Measurements from ENCODE around the gene NPAS3.

The NPAS3 gene

DNA sequence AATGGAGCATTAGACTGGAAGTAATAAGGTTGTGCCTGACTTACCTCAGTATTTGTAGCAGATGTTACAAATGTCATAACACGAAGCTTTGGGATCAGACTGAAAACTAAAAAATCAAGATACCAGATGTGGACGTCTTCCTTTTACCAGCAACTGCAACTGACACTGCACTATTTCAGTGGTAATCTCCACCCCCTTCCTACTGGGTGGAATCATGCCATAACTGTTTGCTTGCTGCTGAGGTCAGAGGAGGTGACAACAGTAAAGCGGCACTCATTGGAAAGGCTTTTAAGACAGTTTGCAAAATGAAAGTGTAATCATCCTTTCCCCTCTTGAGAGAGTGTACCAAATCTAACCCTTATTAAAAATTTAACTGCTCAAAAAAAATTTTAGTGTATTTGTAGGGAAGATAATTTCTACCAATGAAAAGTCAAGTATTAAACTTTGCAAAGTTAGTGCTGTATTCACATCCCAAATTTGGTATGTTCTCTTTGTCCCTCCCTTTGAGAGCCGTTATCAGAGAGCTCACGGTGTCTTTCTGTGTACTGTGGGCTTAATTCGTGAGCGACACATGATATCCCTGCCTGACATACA is 420.7 kb downstream of the NPAS3 start:
- peaks cover 22% of the 10 kb centered on the region for H3K4me1 ChIP-seq (ENCODE audit: control insufficient read depth, insufficient read depth, low read length)
- 94% methylated on average over 6 to 7 of the region's 7 CpGs for WGBS, 2 experiments
- no peak overlapping the region for H3K4me3 ChIP-seq (ENCODE audit: insufficient read depth, low read depth, low read length)
- no peak overlapping the region for H3K27ac ChIP-seq (ENCODE audit: insufficient read depth, low read depth, low read length, poor library complexity, severe bottlenecking)
- no peaks in the 10 kb centered on the region for H3K9me3 ChIP-seq (ENCODE audit: control insufficient read depth, low read length)
- no peaks in the 10 kb centered on the region for H3K36me3 ChIP-seq (ENCODE audit: control insufficient read depth, insufficient read depth, low read length)
- H3K27me3 ChIP-seq (ENCODE audit: control insufficient read depth, insufficient read depth, low read length, poor library complexity, severe bottlenecking), result no peaks in the 10 kb centered on the region

DNA sequence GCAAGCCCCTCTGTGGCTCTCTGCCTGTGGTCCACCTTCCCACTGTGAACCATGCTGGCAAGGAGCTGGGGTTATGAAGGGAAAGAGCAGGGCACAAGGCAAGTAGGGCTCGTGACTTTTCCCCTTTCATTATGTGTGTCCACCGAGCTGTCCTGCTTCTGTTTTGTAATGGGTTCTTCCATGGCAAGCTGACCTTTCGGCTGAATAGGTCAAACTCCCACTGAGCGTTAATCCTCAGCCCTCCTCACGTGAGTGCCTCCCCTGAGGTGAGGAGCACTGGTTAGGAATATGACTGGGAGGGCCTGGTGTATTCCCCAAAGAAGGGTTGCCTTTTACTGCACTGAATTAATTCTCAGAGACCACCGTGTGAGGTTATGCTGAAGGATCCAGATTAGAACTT is 424.3 kb downstream of the NPAS3 start:
- 4 to 5% methylated on average over 6 of the region's 6 CpGs for WGBS, 2 experiments
- H3K4me1 ChIP-seq (ENCODE audit: control insufficient read depth, insufficient read depth, low read length), result peaks cover 30% of the 10 kb centered on the region

DNA sequence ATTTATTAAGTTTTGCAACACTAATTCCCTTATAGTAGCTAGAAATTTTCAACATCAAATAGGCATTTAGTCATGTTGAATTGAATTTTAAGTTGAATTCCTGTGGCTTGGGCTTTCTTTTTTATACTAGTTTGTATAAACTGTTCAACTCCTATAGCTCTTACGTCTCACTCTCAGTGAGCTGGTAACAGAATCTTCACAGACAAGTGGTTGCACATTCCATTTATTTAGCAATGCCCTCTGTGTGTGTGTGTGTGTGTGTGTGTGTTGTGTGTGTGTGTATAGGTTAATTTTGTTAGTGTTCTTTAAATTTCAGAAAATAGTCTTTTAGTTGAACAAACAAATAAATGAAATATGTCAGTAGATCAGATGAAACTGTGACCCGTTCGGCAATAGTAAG is 425.0 kb downstream of the NPAS3 start:
- Histone ChIP-seq H3K36me3 (ENCODE audit: control insufficient read depth, insufficient read depth, low read length) (no peaks in the 10 kb centered on the region), H3K4me1 (ENCODE audit: control insufficient read depth, insufficient read depth, low read length) (peaks cover 30% of the 10 kb centered on the region), H3K4me3 (ENCODE audit: insufficient read depth, low read depth, low read length) (no peak overlapping the region), H3K9me3 (ENCODE audit: control insufficient read depth, low read length) (no peaks in the 10 kb centered on the region), H3K27ac (ENCODE audit: insufficient read depth, low read depth, low read length, poor library complexity, severe bottlenecking) (no peak overlapping the region), H3K27me3 (ENCODE audit: control insufficient read depth, insufficient read depth, low read length, poor library complexity, severe bottlenecking) (no peaks in the 10 kb centered on the region)
- WGBS, 2 experiments, result 82 to 91% methylated on average over 2 to 3 of the region's 3 CpGs

More for the DNA sequence above, 424.3 kb downstream of the NPAS3 start:
- peak overlapping the region; percentile 57 for H3K27ac ChIP-seq (ENCODE audit: insufficient read depth, low read depth, low read length, poor library complexity, severe bottlenecking)
- H3K27me3 ChIP-seq (ENCODE audit: control insufficient read depth, insufficient read depth, low read length, poor library complexity, severe bottlenecking), result no peaks in the 10 kb centered on the region
- no peak overlapping the region for H3K4me3 ChIP-seq (ENCODE audit: insufficient read depth, low read depth, low read length)
- H3K9me3 ChIP-seq (ENCODE audit: control insufficient read depth, low read length), result no peaks in the 10 kb centered on the region
- no peaks in the 10 kb centered on the region for H3K36me3 ChIP-seq (ENCODE audit: control insufficient read depth, insufficient read depth, low read length)

DNA sequence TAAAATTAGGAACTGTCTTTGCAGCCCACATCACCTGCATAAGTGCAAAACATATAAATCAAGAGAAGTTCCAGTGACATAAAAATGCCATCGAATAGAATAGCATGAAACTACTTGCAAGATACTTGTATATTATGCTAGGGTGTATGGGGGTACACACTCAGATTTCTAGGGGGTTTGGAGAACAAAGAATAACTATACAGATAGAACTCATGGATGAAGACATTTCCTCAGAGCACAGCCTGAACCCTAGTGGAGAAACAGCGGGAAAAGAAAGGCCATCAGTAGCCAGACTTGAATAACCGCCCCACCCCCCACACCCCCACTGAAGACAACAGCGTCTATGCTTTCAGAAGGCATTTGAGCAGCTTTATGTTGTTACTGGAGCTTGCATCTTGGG is 425.8 kb downstream of the NPAS3 start:
- no peaks in the 10 kb centered on the region for H3K9me3 ChIP-seq (ENCODE audit: control insufficient read depth, low read length)
- peaks cover 30% of the 10 kb centered on the region for H3K4me1 ChIP-seq (ENCODE audit: control insufficient read depth, insufficient read depth, low read length)
- no peak overlapping the region for H3K27ac ChIP-seq (ENCODE audit: insufficient read depth, low read depth, low read length, poor library complexity, severe bottlenecking)
- no peaks in the 10 kb centered on the region for H3K27me3 ChIP-seq (ENCODE audit: control insufficient read depth, insufficient read depth, low read length, poor library complexity, severe bottlenecking)
- no peak overlapping the region for H3K4me3 ChIP-seq (ENCODE audit: insufficient read depth, low read depth, low read length)
- H3K36me3 ChIP-seq (ENCODE audit: control insufficient read depth, insufficient read depth, low read length), result no peaks in the 10 kb centered on the region
- 0 to 29% methylated on average over 2 to 4 of the region's 4 CpGs for WGBS, 2 experiments

DNA sequence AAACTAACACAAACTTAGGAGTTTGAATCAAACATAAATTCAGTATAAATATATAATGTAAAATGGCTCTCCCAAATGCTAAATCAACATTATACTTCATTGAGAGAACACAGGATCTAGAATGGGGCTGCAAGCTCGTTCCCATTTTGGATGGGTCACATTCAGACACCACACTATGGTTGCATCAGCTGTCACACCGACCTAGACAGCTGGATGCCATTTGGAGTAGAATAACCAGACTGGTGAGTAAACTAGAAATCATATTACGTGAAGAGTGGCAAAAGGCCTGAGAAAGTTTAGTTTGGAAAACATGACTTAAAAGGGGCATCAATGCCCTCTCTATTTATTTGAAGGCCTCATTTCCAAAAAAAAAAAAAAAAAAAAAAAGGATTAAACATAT is 430.4 kb downstream of the NPAS3 start:
- Histone ChIP-seq H3K4me3 (ENCODE audit: insufficient read depth, low read depth, low read length) (no peak overlapping the region), H3K4me1 (ENCODE audit: control insufficient read depth, insufficient read depth, low read length) (peaks cover 10% of the 10 kb centered on the region), H3K9me3 (ENCODE audit: control insufficient read depth, low read length) (no peaks in the 10 kb centered on the region), H3K27me3 (ENCODE audit: control insufficient read depth, insufficient read depth, low read length, poor library complexity, severe bottlenecking) (no peaks in the 10 kb centered on the region), H3K36me3 (ENCODE audit: control insufficient read depth, insufficient read depth, low read length) (no peaks in the 10 kb centered on the region), H3K27ac (ENCODE audit: insufficient read depth, low read depth, low read length, poor library complexity, severe bottlenecking) (no peak overlapping the region)
- WGBS, 2 experiments, result 90 to 95% methylated on average over 3 of the region's 3 CpGs

DNA sequence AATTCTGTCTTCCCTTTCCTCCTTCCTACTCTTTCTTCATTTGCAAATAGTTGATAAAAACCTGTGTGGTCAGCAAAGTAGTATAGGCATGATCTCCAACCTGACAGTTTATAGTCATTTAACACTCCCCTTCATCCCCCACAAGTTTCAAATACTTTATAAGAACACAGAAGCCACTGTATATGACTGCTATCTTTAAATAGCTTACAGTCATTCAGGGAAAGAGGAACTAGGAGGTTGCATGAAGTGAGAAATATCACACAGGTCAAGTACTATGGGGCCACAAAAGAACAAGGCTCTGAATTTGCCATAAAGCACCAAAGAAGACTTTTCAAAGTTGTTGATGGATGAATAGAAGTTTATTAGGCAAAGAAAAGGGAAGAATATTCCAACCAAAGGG is 431.3 kb downstream of the NPAS3 start:
- Histone ChIP-seq H3K27me3 (ENCODE audit: control insufficient read depth, insufficient read depth, low read length, poor library complexity, severe bottlenecking) (no peaks in the 10 kb centered on the region), H3K27ac (ENCODE audit: insufficient read depth, low read depth, low read length, poor library complexity, severe bottlenecking) (no peak overlapping the region), H3K9me3 (ENCODE audit: control insufficient read depth, low read length) (no peaks in the 10 kb centered on the region), H3K36me3 (ENCODE audit: control insufficient read depth, insufficient read depth, low read length) (no peaks in the 10 kb centered on the region), H3K4me3 (ENCODE audit: insufficient read depth, low read depth, low read length) (no peak overlapping the region), H3K4me1 (ENCODE audit: control insufficient read depth, insufficient read depth, low read length) (peaks cover 2% of the 10 kb centered on the region)

DNA sequence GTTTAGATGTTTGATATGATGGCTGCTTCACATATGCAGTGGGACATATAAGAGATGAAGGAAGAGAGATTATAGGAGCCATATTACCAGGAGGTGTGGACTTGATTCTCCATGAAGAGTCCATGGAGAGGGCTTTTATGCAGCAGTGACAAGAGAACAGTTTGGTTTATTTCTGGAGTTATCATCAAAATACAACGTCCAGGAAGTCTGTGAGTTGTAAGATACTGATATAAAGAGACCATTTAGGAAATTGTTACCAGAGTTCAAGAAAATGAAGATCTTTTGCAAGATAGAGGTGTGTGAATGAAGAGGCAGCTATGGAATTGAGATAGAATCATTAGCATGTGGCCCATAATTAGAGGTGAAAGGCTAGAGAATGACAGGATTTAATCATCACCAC is 431.7 kb downstream of the NPAS3 start:
- Histone ChIP-seq H3K4me3 (ENCODE audit: insufficient read depth, low read depth, low read length) (no peak overlapping the region), H3K27ac (ENCODE audit: insufficient read depth, low read depth, low read length, poor library complexity, severe bottlenecking) (no peak overlapping the region), H3K36me3 (ENCODE audit: control insufficient read depth, insufficient read depth, low read length) (no peaks in the 10 kb centered on the region), H3K9me3 (ENCODE audit: control insufficient read depth, low read length) (no peaks in the 10 kb centered on the region), H3K4me1 (ENCODE audit: control insufficient read depth, insufficient read depth, low read length) (no peaks in the 10 kb centered on the region), H3K27me3 (ENCODE audit: control insufficient read depth, insufficient read depth, low read length, poor library complexity, severe bottlenecking) (no peaks in the 10 kb centered on the region)
- WGBS, 2 experiments, result 85 to 93% methylated on average over 1 of the region's 1 CpG

DNA sequence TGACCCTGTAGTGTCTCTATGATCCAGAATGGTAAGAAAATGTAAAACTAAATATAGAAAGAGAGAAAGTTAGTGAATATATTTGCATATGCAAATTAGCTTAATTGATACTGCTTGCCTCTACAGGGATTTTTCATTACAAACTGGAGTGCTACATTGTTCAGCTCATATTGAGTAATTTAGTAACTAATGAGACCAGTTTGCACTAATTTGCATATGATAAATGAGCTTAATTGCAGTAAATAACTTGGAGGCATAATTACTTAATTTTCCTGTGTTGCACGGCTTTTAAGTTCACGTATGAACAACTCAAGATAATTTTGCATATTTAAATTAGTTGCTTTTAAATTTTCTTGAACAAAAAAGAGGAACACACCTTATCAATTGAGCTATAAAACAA is 436.5 kb downstream of the NPAS3 start:
- no peaks in the 10 kb centered on the region for H3K4me1 ChIP-seq (ENCODE audit: control insufficient read depth, insufficient read depth, low read length)
- H3K4me3 ChIP-seq (ENCODE audit: insufficient read depth, low read depth, low read length), result no peak overlapping the region
- no peaks in the 10 kb centered on the region for H3K27me3 ChIP-seq (ENCODE audit: control insufficient read depth, insufficient read depth, low read length, poor library complexity, severe bottlenecking)
- no peaks in the 10 kb centered on the region for H3K36me3 ChIP-seq (ENCODE audit: control insufficient read depth, insufficient read depth, low read length)
- WGBS, 2 experiments, result 100% methylated on average over 2 of the region's 2 CpGs; no CpG with 5 or more reads in 1 of the 2 experiments
- H3K9me3 ChIP-seq (ENCODE audit: control insufficient read depth, low read length), result no peaks in the 10 kb centered on the region
- H3K27ac ChIP-seq (ENCODE audit: insufficient read depth, low read depth, low read length, poor library complexity, severe bottlenecking), result no peak overlapping the region

DNA sequence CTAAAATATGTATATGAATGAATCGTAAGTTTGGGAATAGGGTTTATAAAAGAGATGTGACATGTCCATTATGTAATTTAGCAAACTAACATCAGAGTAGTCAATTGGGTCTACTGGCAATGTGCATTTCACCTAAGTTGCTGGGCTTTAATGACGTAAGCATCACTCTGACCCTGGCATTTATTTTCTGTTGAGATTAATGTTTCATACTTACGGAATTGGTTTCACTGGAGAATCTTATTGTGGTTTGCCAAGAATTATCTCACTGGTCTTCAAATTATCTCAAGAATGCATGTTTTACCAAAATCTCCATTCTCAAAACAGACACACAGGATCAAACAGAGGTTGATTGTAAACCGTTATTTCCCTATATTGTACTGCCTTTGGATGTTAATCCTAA is 437.1 kb downstream of the NPAS3 start:
- WGBS, 2 experiments, result 91 to 96% methylated on average over 3 to 4 of the region's 4 CpGs
- H3K27me3 ChIP-seq (ENCODE audit: control insufficient read depth, insufficient read depth, low read length, poor library complexity, severe bottlenecking), result no peaks in the 10 kb centered on the region
- no peaks in the 10 kb centered on the region for H3K9me3 ChIP-seq (ENCODE audit: control insufficient read depth, low read length)
- no peak overlapping the region for H3K4me3 ChIP-seq (ENCODE audit: insufficient read depth, low read depth, low read length)
- no peaks in the 10 kb centered on the region for H3K4me1 ChIP-seq (ENCODE audit: control insufficient read depth, insufficient read depth, low read length)
- no peak overlapping the region for H3K27ac ChIP-seq (ENCODE audit: insufficient read depth, low read depth, low read length, poor library complexity, severe bottlenecking)
- no peaks in the 10 kb centered on the region for H3K36me3 ChIP-seq (ENCODE audit: control insufficient read depth, insufficient read depth, low read length)

DNA sequence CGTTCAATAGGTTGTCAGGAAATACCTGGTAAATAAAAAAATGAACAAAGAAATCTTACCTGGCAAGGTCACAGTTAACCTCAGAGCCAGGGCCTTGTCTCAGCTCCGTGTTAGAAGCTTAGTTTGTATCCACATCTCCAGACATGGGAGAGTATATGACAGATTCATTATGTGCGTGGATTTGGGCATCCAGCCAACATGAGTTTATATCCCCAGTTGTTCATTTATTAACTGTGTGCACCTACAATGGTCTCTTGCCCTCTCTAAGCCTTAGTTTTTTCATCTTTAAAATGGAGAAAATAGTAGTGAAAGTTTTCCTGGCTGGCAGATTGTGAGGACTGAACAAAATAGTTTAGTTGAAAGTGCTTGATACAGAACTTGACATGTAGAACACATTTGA is 437.8 kb downstream of the NPAS3 start:
- no peak overlapping the region for H3K27ac ChIP-seq (ENCODE audit: insufficient read depth, low read depth, low read length, poor library complexity, severe bottlenecking)
- no peaks in the 10 kb centered on the region for H3K36me3 ChIP-seq (ENCODE audit: control insufficient read depth, insufficient read depth, low read length)
- no peaks in the 10 kb centered on the region for H3K9me3 ChIP-seq (ENCODE audit: control insufficient read depth, low read length)
- no peaks in the 10 kb centered on the region for H3K4me1 ChIP-seq (ENCODE audit: control insufficient read depth, insufficient read depth, low read length)
- H3K4me3 ChIP-seq (ENCODE audit: insufficient read depth, low read depth, low read length), result no peak overlapping the region
- no peaks in the 10 kb centered on the region for H3K27me3 ChIP-seq (ENCODE audit: control insufficient read depth, insufficient read depth, low read length, poor library complexity, severe bottlenecking)
- 89% methylated on average over 3 of the region's 3 CpGs for WGBS, 2 experiments

Data from ectodermal cell (in vitro differentiated cells).